K562 (cell line): ENCODE data around the gene ESD. TPM values are rescaled to one million over a fixed set of nuclear protein-coding genes. Genes with fewer than 3 reads are reported as not detected.
A peak's percentile ranks its signal among the peaks of the same experiment; 100 is the strongest.

Experiments
- ARNT ChIP-seq, 2 experiments: fragments of 450-650 bp; IDR thresholded peaks; 2 replicates each; pipeline ENCODE4 v1.6.1; 2016; ENCODE audit warnings: mild to moderate bottlenecking in 1 of 2
- BCL6 ChIP-seq: fragments of 250-450 bp; sonication (Bioruptor Pico); IDR thresholded peaks from 2 replicates; pipeline ENCODE4 v1.4.0; 2020
- BRD4 ChIP-seq: fragments of 200-600 bp; sonication (generic); IDR thresholded peaks from 2 replicates; pipeline ENCODE4 v1.6.1; 2017; ENCODE audit warnings: inconsistent platforms
- CBFB ChIP-seq: sonication (generic); formaldehyde crosslinking; IDR thresholded peaks from 2 replicates; pipeline ENCODE4 v1.4.0; 2020; ENCODE audit warnings: mild to moderate bottlenecking, missing genetic modification reagents
- CREB1 ChIP-seq, 2 experiments: sonication (generic) in 1 of 2; formaldehyde crosslinking in 1 of 2; IDR thresholded peaks; 2 replicates each; pipeline versions ENCODE4 v1.6.1 to v1.8.0; 2012 to 2022; ENCODE audit warnings: inconsistent platforms in 1 of 2, mild to moderate bottlenecking in 1 of 2, missing genetic modification reagents in 1 of 2, moderate library complexity in 1 of 2
- FUS ChIP-seq: fragments of 200-400 bp; formaldehyde crosslinking; optimal IDR thresholded peaks from 2 replicates; pipeline ENCODE3; 2017; ENCODE audit warnings: low read depth, low read length
- HBP1 ChIP-seq: fragments of 450-650 bp; formaldehyde crosslinking; IDR thresholded peaks from 2 replicates; pipeline ENCODE4 v1.4.0; 2022; ENCODE audit warnings: missing genetic modification characterization
- NFRKB ChIP-seq: fragments of 450-650 bp; IDR thresholded peaks from 2 replicates; pipeline ENCODE4 v1.6.1; 2016; ENCODE audit warnings: low read depth
- PHF20 ChIP-seq: fragments of 450-650 bp; IDR thresholded peaks from 2 replicates; pipeline ENCODE4 v1.6.1; 2018; ENCODE audit not compliant: partially characterized antibody
- POLR2G ChIP-seq: fragments of 200-400 bp; formaldehyde crosslinking; IDR thresholded peaks from 2 replicates; pipeline ENCODE4 v1.6.1; 2017; ENCODE audit warnings: low read depth, mild to moderate bottlenecking, antibody characterized with exemption, low read length, moderate library complexity
- PYGO2 ChIP-seq: fragments of 450-650 bp; IDR thresholded peaks from 2 replicates; pipeline ENCODE4 v1.6.1; 2016; ENCODE audit warnings: mild to moderate bottlenecking, missing genetic modification characterization, moderate library complexity, missing compliant biosample characterization
- SAP30 ChIP-seq: fragments of 200-600 bp; sonication (generic); IDR thresholded peaks from 2 replicates; pipeline ENCODE4 v1.6.1; 2012; ENCODE audit warnings: borderline replicate concordance, low read depth, mild to moderate bottlenecking, moderate library complexity, low read length, control low read depth, inconsistent platforms; ENCODE audit not compliant: insufficient read depth, poor library complexity, severe bottlenecking
- SLC30A9 ChIP-seq: fragments of 250-450 bp; sonication (Bioruptor Pico); IDR thresholded peaks from 2 replicates; pipeline ENCODE4 v1.8.0; 2022; ENCODE audit warnings: mild to moderate bottlenecking, moderate library complexity
- ZNF316 ChIP-seq: fragments of 450-650 bp; IDR thresholded peaks from 2 replicates; pipeline ENCODE4 v1.6.1; 2016
- polyA plus RNA-seq, 8 experiments: library from polyadenylated mRNA; depleted of rRNA in 4 of 8; stranded (reverse) in 5 of 8; unstranded in 3 of 8; fragments of >200 nt; fragmentation: Nextera tagmentation in 2 of 8; fragmentation: Illumina TruSeq in 1 of 8; extraction: Ambion mirVana in 2 of 8; extraction: Trizol in 1 of 8; gene quantifications; 2 replicates each; pipeline versions ENCODE4 v1.2.1 to v1.2.3, GENCODE V29; 2011 to 2014; ENCODE audit warnings: inconsistent platforms in 1 of 8, missing spikeins in 1 of 8
- total RNA-seq, 7 experiments: library from RNA; depleted of rRNA in 6 of 7; stranded (reverse); fragments of >200 nt in 6 of 7; fragmentation: Illumina TruSeq in 2 of 7; extraction: Trizol in 2 of 7; gene quantifications; 2 replicates each; pipeline versions ENCODE4 v1.2.1 to v1.2.3, GENCODE V29; 2011 to 2021; ENCODE audit warnings: low replicate concordance in 1 of 7
- TF ChIP-seq, protein P1 (sequence below): fragments of 200-600 bp; sonication (generic); IDR thresholded peaks from one replicate; pipeline ENCODE4 v1.6.1; 2012; ENCODE audit warnings: mild to moderate bottlenecking, low read depth, low read length, inconsistent platforms

ESD gene
- total and polyA plus RNA-seq, 9 of the 15 experiments (the other 6 are each of a cell fraction or from before 2014, with no cell fraction given), result 88.9 to 402 (median 232) TPM

DNA sequence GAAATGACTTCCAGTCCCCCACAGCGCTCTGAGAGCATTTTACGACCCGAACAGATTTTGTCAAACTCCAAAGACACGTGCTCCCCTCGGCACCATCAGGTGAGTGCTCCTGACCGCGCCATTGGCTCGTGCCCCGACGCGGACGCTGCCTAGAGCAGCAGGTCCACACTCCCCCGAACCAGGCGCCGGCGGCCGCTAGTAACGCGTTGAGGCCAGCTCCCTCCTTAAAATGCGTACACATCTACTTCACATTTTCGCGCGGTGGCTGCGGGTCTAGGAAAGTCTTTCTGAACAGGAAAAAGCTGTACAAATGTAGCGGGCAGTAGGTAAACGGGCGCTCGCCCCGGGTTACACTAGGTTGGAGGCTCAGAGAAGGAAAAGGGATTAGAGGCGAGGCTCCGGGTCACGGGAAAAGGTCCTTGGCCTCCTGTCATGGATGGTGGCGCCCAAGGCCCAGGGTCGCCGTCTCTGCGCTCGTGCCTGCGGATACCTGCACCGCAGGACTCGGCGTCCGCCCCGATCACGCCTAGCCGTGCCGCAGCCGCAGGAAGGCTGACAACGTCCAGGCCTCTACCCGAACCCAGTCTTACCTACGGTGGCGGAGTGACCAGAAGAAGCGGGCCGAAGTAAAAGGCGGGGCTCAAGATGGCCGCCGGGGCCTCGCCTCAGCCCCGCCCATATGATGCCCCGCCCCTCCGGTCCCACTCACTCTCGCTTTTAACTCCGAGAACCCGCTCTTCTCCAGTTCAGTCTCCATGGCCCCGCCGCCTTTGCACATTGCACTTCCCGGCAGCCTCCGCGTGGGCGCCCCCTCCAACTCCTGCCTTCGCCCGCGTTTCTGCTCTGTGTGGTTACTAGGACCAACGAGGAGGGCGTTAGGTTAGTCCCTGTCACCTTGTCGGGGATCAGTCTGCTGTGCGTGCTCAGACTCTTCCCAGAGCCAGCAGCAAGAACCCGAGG is at the start of gene ESD (continued):
- TF ChIP-seq SLC30A9 (no peak), BCL6 (CRISPR knock-in tag) (no peak), NFRKB (peak; percentile 74; the same call in 1 of the 2 replicates), CREB1 (IDR thresholded peaks at IDR 0.05) (no peak), CREB1 (CRISPR knock-in tag; IDR thresholded peaks at IDR 0.05) (no peak), PYGO2 (tag) (no peak), PHF20 (peak; percentile 56), SAP30 (no peak), FUS (no peak), HBP1 (no peak), BRD4 (no peak), ZNF316 (no peak), CBFB (CRISPR knock-in tag) (no peak), ARNT (IDR thresholded peaks at IDR 0.05) (no peak), POLR2G (peak; percentile 89)
- TF ChIP-seq, protein P1, sequence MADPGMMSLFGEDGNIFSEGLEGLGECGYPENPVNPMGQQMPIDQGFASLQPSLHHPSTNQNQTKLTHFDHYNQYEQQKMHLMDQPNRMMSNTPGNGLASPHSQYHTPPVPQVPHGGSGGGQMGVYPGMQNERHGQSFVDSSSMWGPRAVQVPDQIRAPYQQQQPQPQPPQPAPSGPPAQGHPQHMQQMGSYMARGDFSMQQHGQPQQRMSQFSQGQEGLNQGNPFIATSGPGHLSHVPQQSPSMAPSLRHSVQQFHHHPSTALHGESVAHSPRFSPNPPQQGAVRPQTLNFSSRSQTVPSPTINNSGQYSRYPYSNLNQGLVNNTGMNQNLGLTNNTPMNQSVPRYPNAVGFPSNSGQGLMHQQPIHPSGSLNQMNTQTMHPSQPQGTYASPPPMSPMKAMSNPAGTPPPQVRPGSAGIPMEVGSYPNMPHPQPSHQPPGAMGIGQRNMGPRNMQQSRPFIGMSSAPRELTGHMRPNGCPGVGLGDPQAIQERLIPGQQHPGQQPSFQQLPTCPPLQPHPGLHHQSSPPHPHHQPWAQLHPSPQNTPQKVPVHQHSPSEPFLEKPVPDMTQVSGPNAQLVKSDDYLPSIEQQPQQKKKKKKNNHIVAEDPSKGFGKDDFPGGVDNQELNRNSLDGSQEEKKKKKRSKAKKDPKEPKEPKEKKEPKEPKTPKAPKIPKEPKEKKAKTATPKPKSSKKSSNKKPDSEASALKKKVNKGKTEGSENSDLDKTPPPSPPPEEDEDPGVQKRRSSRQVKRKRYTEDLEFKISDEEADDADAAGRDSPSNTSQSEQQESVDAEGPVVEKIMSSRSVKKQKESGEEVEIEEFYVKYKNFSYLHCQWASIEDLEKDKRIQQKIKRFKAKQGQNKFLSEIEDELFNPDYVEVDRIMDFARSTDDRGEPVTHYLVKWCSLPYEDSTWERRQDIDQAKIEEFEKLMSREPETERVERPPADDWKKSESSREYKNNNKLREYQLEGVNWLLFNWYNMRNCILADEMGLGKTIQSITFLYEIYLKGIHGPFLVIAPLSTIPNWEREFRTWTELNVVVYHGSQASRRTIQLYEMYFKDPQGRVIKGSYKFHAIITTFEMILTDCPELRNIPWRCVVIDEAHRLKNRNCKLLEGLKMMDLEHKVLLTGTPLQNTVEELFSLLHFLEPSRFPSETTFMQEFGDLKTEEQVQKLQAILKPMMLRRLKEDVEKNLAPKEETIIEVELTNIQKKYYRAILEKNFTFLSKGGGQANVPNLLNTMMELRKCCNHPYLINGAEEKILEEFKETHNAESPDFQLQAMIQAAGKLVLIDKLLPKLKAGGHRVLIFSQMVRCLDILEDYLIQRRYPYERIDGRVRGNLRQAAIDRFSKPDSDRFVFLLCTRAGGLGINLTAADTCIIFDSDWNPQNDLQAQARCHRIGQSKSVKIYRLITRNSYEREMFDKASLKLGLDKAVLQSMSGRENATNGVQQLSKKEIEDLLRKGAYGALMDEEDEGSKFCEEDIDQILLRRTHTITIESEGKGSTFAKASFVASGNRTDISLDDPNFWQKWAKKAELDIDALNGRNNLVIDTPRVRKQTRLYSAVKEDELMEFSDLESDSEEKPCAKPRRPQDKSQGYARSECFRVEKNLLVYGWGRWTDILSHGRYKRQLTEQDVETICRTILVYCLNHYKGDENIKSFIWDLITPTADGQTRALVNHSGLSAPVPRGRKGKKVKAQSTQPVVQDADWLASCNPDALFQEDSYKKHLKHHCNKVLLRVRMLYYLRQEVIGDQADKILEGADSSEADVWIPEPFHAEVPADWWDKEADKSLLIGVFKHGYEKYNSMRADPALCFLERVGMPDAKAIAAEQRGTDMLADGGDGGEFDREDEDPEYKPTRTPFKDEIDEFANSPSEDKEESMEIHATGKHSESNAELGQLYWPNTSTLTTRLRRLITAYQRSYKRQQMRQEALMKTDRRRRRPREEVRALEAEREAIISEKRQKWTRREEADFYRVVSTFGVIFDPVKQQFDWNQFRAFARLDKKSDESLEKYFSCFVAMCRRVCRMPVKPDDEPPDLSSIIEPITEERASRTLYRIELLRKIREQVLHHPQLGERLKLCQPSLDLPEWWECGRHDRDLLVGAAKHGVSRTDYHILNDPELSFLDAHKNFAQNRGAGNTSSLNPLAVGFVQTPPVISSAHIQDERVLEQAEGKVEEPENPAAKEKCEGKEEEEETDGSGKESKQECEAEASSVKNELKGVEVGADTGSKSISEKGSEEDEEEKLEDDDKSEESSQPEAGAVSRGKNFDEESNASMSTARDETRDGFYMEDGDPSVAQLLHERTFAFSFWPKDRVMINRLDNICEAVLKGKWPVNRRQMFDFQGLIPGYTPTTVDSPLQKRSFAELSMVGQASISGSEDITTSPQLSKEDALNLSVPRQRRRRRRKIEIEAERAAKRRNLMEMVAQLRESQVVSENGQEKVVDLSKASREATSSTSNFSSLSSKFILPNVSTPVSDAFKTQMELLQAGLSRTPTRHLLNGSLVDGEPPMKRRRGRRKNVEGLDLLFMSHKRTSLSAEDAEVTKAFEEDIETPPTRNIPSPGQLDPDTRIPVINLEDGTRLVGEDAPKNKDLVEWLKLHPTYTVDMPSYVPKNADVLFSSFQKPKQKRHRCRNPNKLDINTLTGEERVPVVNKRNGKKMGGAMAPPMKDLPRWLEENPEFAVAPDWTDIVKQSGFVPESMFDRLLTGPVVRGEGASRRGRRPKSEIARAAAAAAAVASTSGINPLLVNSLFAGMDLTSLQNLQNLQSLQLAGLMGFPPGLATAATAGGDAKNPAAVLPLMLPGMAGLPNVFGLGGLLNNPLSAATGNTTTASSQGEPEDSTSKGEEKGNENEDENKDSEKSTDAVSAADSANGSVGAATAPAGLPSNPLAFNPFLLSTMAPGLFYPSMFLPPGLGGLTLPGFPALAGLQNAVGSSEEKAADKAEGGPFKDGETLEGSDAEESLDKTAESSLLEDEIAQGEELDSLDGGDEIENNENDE, result no peak
